ENCODE data around the gene RNF149.
"Not testable (repeated sequence)": the region's sequence is repeated elsewhere in the genome, so short reads cannot be mapped to it uniquely, and the experiment has no call there.

The RNF149 gene

GRCh38 chr2:101255501-101255900 is 53.0 kb downstream of the RNF149 start:
- DNase-seq (ENCODE audit: low read depth), result no peak

DNA sequence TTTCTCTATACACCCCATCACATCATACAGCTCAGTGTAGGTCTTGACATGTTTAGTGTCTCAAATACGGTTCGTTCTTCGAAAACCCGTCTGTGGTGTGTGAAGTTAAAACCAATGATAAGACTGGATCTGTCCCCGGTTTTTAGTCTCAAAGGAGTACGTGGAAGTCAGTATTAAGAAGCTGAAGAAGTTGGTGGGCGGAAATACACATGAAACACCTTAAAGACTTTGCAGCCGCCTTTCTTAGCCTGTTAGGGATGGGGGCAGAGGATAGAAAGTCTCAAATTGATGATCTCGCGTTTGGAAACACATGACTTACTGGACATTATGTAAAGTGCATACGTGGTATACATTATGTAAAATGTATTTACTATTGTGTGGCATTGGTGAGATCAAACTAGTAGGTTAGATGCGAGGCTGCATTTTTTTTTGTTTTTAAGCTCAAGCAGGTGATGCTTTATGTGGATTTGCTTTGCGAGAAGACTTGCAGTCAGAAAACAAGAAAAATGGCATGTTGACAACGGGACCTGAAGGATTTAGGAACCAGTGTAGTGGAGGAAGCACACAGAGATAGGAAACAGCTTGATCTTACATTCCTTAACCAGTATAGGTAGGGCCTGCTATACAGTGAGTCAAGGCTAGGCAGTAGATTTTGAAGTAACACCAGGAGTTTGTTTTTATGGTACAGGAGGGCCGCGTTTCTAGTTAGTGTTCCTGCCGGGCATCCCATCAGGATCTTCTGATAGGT is 54.6 kb downstream of the RNF149 start:
- no peak for DNase-seq (ENCODE audit: low read depth)

DNA sequence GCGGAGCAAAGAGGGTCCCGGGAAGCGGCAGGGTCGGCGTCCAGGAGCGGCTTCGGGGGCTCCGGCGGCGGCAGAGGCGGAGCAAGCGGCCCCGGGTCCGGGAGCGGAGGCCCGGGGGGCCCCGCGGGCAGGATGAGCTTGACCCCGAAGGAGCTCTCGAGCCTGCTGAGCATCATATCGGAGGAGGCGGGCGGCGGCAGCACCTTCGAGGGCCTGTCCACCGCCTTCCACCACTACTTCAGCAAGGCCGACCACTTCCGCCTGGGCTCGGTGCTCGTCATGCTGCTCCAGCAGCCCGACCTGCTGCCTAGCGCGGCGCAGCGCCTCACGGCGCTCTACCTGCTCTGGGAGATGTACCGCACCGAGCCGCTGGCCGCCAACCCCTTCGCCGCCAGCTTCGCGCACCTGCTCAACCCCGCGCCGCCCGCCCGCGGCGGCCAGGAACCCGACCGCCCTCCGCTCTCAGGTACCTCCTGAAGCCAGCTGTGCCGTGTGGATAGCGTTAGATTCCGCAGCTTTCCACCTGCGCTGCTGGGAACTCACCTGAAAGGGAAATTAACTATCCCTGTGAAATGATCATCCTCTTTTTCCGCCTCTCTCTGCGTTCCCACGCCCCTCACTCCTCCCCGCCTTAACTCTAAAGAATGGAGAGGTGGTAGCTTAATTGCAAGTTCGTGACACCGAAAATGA is 55.3 kb downstream of the RNF149 start:
- peak; percentile 60 for DNase-seq (ENCODE audit: low read depth)

DNA sequence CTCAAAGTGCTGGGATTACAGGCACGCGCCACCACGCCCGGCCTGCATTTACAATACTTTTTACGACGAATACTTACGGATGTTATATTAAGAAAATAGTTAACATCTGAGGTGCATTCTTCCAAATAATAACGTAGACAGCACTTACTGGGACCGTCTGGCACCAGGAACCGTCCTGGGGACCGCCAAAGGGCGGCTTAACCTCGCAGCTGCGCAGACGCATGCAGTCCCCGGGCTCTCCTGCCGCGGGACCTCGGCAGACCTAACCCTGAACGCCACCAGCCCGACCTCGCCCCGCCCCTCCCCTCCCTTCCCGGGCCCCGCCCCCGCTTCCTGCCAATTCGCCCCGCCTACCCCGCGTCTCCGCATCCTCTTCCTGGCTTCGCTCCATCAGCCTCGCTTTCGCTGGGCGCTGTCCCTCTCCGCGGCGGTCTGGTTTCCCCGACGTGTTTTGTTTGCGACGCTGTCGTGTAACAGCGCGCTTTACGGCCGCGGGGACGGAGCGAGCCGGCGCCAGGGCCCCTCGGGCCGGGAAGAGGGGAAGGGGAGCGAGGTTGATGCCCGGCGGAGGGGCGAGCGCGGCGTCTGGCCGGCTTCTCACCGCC is 56.0 kb downstream of the RNF149 start, which contains the start of gene CNOT11:
Gene CNOT11, plus strand, starts transcription at position 479 of the 605 bp plus-strand sequence. Its CDS starts 79 bp downstream, at position 558.
- peak; percentile 97 for DNase-seq (ENCODE audit: low read depth)

DNA sequence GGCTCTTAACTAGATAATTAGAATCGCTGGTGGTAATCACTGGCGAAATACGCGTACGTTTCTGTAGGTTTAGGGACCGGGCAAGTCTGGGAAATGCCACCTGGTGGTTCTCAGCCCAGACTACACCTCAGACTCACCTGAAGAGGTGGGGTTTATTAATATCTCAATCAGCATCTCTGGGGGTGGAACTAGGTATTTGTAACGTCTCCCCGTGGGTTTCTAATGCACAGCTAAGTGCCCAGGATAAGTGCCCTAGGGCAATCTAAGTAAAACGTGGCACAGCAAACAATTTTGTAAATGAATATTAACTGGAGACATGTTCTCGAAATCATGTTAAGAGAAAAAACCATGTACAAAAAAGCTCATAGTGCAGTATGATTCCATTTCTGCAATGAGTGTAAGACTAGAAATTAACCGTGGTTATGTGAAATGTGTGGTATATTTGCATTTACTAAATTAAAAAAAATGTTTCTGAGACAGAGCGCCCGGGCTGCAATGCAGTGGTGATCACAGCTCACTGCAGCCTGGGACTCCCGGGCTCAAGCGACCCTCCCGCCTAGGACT is 56.6 kb downstream of the RNF149 start:
- DNase-seq (ENCODE audit: low read depth), result no peak

DNA sequence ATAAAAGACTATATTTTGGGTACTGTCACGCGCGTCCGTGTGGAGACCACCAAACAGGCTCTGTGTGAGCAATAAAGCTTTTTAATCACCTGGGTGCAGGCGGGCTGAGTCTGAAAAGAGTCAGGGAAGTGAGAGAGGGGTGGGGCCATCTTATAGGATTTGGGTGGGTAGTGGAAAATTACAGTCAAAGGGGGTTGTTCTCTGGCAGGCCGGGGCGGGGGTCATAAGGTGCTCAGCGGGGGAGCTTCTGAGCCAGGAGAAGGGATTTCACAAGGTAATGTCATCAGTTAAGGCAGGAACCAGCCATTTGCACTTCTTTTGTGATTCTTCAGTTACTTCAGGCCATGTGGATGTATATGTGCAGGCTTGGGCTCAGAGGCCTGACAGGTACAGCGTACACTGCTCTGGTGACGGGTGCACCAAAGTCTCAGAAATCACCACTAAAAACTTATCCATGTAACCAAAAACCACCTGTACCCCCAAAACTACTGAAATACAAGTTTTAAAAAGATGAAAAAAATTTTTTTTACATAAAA is 57.2 kb downstream of the RNF149 start:
- DNase-seq (ENCODE audit: low read depth), result not testable (repeated sequence)

GRCh38 chr2:101249826-101250225 is 58.7 kb downstream of the RNF149 start:
- no peak for DNase-seq (ENCODE audit: low read depth)

- not testable (repeated sequence) for DNase-seq (ENCODE audit: low read depth)
Measured at GRCh38 chr2:101248756-101249155, 59.7 kb downstream of the RNF149 start.

- not testable (repeated sequence) for DNase-seq (ENCODE audit: low read depth)
Measured at GRCh38 chr2:101245468-101245867, 63.0 kb downstream of the RNF149 start.

DNA sequence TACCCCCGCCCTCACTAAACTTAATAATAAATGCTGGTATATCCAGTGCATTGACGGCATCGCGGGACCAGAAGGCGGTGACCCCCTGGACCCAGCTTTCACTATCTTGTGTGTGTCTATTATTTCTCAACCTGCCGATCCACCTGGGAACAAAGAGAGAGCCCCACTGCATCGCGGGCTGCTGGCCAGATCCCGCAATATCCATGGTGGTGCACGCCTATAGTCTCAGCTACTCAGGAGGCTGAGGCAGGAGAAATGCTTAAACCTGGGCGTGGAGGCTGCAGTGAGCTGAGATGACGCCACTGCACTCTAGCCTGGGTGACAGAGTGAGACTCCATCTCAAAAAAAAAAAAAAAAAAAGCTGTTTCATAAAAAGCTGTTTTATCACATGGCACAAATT is 63.6 kb downstream of the RNF149 start:
- DNase-seq (ENCODE audit: low read depth), result not testable (repeated sequence)

DNA sequence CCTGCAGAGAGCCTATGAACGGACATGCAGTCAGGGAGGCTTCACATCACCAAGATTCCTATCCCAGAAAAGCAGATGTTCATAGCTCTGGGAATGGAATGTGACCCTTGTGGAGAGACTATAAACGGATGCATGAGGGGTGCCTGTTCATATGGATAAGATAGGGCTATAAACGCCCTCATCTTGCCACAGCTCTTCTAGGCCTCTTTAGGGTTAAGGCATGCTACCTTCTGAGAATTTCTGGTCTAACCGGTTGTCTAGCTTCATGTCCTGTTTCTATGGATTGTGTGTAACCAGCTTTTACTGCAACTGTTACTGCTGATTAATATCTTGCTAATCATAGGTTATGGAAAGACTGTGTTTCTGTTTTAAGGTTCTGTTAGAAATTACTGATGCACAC is 64.1 kb downstream of the RNF149 start:
- not testable (repeated sequence) for DNase-seq (ENCODE audit: low read depth)

DNA sequence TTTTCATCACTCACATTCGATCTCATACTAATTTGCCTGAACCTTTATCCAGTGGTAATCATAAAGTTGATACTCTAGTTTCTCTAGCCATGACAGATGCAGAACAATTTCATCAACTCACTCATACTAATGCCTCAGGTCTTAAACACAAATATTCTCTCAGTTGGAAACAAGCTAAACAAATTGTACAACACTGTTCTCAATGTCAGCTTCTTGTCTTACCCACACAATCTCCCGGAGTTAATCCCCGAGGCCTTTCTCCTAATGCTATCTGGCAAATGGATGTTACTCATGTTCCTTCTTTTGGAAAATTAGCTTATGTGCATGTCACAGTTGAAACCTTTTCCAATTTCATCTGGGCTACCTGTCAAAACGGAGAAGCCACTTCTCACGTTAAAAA is 67.3 kb downstream of the RNF149 start:
- no peak for DNase-seq (ENCODE audit: low read depth)

- DNase-seq (ENCODE audit: low read depth), result not testable (repeated sequence)
Measured at GRCh38 chr2:101240694-101241093, 67.8 kb downstream of the RNF149 start.

DNA sequence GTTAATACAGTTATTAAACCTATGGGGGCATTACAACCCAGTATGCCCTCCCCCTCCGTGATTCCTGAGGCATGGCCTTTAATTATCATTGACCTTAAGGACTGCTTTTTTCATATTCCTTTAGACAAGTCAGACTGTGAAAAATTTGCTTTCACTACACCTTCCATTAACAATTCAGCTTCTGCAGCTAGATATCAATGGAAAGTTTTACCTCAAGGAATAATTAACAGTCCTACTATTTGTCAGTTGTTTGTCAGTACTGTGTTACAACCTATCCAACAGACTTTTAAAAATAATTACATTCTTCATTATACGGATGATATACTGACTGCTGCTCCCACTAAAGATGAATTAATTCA is 68.8 kb downstream of the RNF149 start:
- DNase-seq (ENCODE audit: low read depth), result not testable (repeated sequence)

DNA sequence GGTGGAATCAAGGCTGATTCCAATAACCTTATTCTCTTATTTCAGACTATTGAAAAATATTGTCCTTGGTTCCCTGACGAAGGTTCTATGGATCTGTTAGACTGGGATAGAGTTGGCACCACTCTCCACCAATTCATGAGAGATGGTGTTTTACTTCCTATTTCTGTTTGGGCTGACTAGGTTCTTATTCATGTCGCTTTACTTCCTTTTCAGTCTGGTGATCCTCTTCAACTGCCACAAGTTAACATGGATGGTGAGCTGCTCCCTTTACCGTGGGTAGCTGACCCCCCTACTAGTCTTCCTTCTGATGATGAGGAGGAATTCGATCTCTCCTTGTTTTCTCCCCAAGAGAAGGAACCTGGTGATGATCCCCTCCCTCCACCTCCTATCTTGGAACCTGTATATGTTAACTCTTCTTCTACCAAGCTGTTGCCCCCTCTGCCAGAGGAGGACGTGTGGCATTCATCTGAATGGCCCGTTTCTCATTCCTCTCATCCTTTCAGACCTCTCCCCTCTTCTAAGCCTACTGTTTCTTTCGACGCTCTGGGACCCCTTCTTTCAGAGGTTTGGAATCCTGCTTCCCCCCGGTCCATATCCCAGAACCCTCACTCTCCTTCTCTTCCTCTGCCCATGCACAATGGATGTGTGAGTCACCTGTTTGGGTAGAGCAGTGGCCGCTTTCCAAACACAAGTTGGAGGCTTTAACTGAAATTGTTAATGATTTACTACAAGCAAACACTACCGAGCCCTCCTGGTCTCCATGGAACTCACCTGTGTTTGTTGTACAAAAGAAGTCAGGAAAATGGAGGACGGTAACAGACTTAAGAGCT is 69.4 kb downstream of the RNF149 start:
- DNase-seq (ENCODE audit: low read depth), result no peak

GRCh38 chr2:101237944-101238343 is 70.6 kb downstream of the RNF149 start:
- DNase-seq (ENCODE audit: low read depth), result not testable (repeated sequence)

DNA sequence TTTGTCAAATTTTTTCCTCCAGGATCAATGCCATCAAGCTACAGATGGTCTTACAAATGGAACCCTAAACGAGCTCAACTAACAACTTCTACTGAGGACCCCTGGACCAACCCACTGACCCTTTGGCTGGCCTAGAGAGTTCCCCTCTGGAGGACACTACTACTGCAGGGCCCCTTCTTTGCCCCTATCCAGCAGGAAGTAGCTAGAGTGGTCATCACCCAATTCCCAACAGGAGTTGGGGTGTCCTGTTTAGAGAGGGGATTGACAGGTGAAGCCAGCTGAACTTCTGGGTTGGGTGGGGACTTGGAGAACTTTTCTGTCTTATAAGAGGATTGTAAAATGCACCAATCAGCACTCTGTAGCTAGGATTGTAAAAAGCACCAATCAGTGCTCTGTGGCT is 72.5 kb downstream of the RNF149 start:
- not testable (repeated sequence) for DNase-seq (ENCODE audit: low read depth)

GRCh38 chr2:101234169-101234938 is 74.1 kb downstream of the RNF149 start:
- no peak for DNase-seq (ENCODE audit: low read depth)

DNA sequence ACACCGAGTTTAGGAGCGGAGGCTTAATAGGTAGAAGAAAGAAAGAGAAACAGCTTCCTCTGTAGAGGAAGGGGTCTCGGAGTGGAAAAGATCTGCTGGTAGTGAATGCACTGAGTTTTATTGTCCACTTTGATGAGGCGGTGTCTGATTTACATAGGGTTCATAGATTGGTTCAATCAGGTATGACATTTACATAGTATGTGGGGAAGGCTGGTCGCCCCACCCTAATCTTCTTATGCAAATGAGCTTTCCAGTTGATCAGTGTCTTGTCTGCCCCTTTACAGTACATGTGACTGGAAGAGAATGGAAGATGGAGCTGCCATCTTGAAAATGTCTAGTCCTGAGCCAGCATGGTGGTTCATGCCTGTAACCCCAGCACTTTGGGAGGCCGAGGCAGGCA is 75.7 kb downstream of the RNF149 start:
- DNase-seq (ENCODE audit: low read depth), result no peak

- DNase-seq (ENCODE audit: low read depth), result no peak
Measured at GRCh38 chr2:101231937-101232730, 76.4 kb downstream of the RNF149 start.
